DND-41 (cell line): ENCODE data around the gene HP.

Experiments used
- CTCF ChIP-seq: IDR thresholded peaks from 2 replicates; pipeline ENCODE4 v1.5.1; 2012; ENCODE audit warnings: borderline replicate concordance, low read length, moderate library complexity, mild to moderate bottlenecking; ENCODE audit not compliant: poor library complexity, severe bottlenecking; ENCODE audit errors: extremely low read depth
- EZH2 ChIP-seq: IDR thresholded peaks from 3 replicates; pipeline ENCODE4 v1.6.1; 2012; ENCODE audit warnings: borderline replicate concordance, low read depth, mild to moderate bottlenecking, moderate library complexity, low read length, inconsistent platforms; ENCODE audit not compliant: severe bottlenecking

- TF ChIP-seq CTCF (no peak), EZH2 (no peak)
These were observed 32.2 kb upstream of the HP start for GRCh38 chr16:72022127-72022526.
